Measurements from ENCODE around the gene ST14.
"Not testable (repeated sequence)": the region's sequence is repeated elsewhere in the genome, so short reads cannot be mapped to it uniquely, and the experiment has no call there.

ST14 gene

GRCh38 chr11:130209128-130209932 lies 49.7 kb downstream of the ST14 start:
- DNase-seq (ENCODE audit: low read depth) = no peak

GRCh38 chr11:130209954-130210854 lies 50.6 kb downstream of the ST14 start:
- no peak for DNase-seq (ENCODE audit: low read depth)

GRCh38 chr11:130211144-130211543 lies 51.6 kb downstream of the ST14 start:
- no peak for DNase-seq (ENCODE audit: low read depth)

GRCh38 chr11:130211781-130212401 lies 52.3 kb downstream of the ST14 start:
- DNase-seq (ENCODE audit: low read depth) = no peak

GRCh38 chr11:130212431-130212961 lies 52.9 kb downstream of the ST14 start:
- no peak for DNase-seq (ENCODE audit: low read depth)

GRCh38 chr11:130213143-130213978 lies 53.8 kb downstream of the ST14 start:
- DNase-seq (ENCODE audit: low read depth) = peak; percentile 52

- no peak for DNase-seq (ENCODE audit: low read depth)
Measured at GRCh38 chr11:130213979-130214281, 54.3 kb downstream of the ST14 start.

GRCh38 chr11:130214861-130215530 lies 55.4 kb downstream of the ST14 start:
- no peak for DNase-seq (ENCODE audit: low read depth)

- no peak for DNase-seq (ENCODE audit: low read depth)
Measured at GRCh38 chr11:130215531-130216220, 56.1 kb downstream of the ST14 start.

- DNase-seq (ENCODE audit: low read depth) = no peak
Measured at GRCh38 chr11:130216221-130216550, 56.6 kb downstream of the ST14 start.

- no peak for DNase-seq (ENCODE audit: low read depth)
Measured at GRCh38 chr11:130216591-130217132, 57.1 kb downstream of the ST14 start.

GRCh38 chr11:130217133-130218031 lies 57.8 kb downstream of the ST14 start:
- no peak for DNase-seq (ENCODE audit: low read depth)

- DNase-seq (ENCODE audit: low read depth) = no peak
Measured at GRCh38 chr11:130218501-130219070, 59.0 kb downstream of the ST14 start.

GRCh38 chr11:130219148-130219547 lies 59.6 kb downstream of the ST14 start:
- no peak for DNase-seq (ENCODE audit: low read depth)

- no peak for DNase-seq (ENCODE audit: low read depth)
Measured at GRCh38 chr11:130220311-130221035, 60.9 kb downstream of the ST14 start.

- no peak for DNase-seq (ENCODE audit: low read depth)
Measured at GRCh38 chr11:130223291-130223971, 63.8 kb downstream of the ST14 start.

GRCh38 chr11:130227373-130227772 lies 67.8 kb downstream of the ST14 start:
- no peak for DNase-seq (ENCODE audit: low read depth)

GRCh38 chr11:130233486-130233885 lies 73.9 kb downstream of the ST14 start:
- DNase-seq (ENCODE audit: low read depth) = not testable (repeated sequence)

Measured in activated T-cell treated with anti-CD3 and anti-CD28 coated beads for 24 hours (primary cell).